Ishikawa (cell line): Measurements from ENCODE around the gene HSD11B1L.

ENCODE experiments used
- CEBPB ChIP-seq: IDR thresholded peaks from 2 replicates; pipeline ENCODE4 v1.6.1; 2012
- CREB1 ChIP-seq: IDR thresholded peaks from 2 replicates; pipeline ENCODE4 v1.6.1; 2012; ENCODE audit warnings: low read depth
- EGR1 ChIP-seq: IDR thresholded peaks from 2 replicates; pipeline ENCODE4 v1.6.1; 2012
- EP300 ChIP-seq: IDR thresholded peaks from 2 replicates; pipeline ENCODE4 v1.6.1; 2012; ENCODE audit warnings: borderline replicate concordance
- FOXM1 ChIP-seq: IDR thresholded peaks from 2 replicates; pipeline ENCODE4 v1.6.1; 2012; ENCODE audit warnings: low read depth, borderline replicate concordance
- MAX ChIP-seq: IDR thresholded peaks from 2 replicates; pipeline ENCODE4 v1.6.1; 2012
- NFIC ChIP-seq: IDR thresholded peaks from 2 replicates; pipeline ENCODE4 v1.6.1; 2012
- RAD21 ChIP-seq: IDR thresholded peaks from 2 replicates; pipeline ENCODE4 v1.6.1; 2012; ENCODE audit warnings: low read depth
- REST ChIP-seq: IDR thresholded peaks from 2 replicates; pipeline ENCODE4 v1.6.1; 2012; ENCODE audit warnings: low read depth, mild to moderate bottlenecking
- TAF1 ChIP-seq: IDR thresholded peaks from 2 replicates; pipeline ENCODE4 v1.6.1; 2012; ENCODE audit warnings: low read depth, mild to moderate bottlenecking
- TCF12 ChIP-seq: IDR thresholded peaks from 2 replicates; pipeline ENCODE4 v1.6.1; 2012; ENCODE audit warnings: low read depth
- TEAD4 ChIP-seq: IDR thresholded peaks from 2 replicates; pipeline ENCODE4 v1.6.1; 2012
- USF1 ChIP-seq: IDR thresholded peaks from 2 replicates; pipeline ENCODE4 v1.6.1; 2012
- YY1 ChIP-seq: IDR thresholded peaks from 2 replicates; pipeline ENCODE4 v1.6.1; 2012; ENCODE audit warnings: low read depth
- ZBTB7A ChIP-seq: IDR thresholded peaks from 2 replicates; pipeline ENCODE4 v1.6.1; 2012; ENCODE audit warnings: low read depth

HSD11B1L gene

GRCh38 chr19:5711713-5712161 lies 30.9 kb downstream of the HSD11B1L start:
- TF ChIP-seq CEBPB (no peak), TCF12 (no peak)

- no peak for TF ChIP-seq YY1
- no peak for TF ChIP-seq RAD21
- no peak for TF ChIP-seq NFIC
- no peak for TF ChIP-seq EGR1
- TF ChIP-seq MAX, result no peak
- no peak for TF ChIP-seq CEBPB
- no peak for TF ChIP-seq USF1
- TF ChIP-seq CREB1, result no peak
- no peak for TF ChIP-seq ZBTB7A
Measured at GRCh38 chr19:5713228-5713627, 32.4 kb downstream of the HSD11B1L start.

GRCh38 chr19:5714816-5715215 lies 34.0 kb downstream of the HSD11B1L start:
- TF ChIP-seq RAD21 (no peak), TCF12 (no peak), CEBPB (no peak), NFIC (no peak), TAF1 (no peak), FOXM1 (no peak), ZBTB7A (no peak), USF1 (no peak), EP300 (no peak), REST (no peak), MAX (no peak), EGR1 (no peak)

GRCh38 chr19:5717215-5717935 lies 36.5 kb downstream of the HSD11B1L start:
- TF ChIP-seq EP300, result no peak
- TF ChIP-seq TAF1, result no peak

GRCh38 chr19:5718037-5718578 lies 37.3 kb downstream of the HSD11B1L start:
- TF ChIP-seq FOXM1, result no peak
- no peak for TF ChIP-seq RAD21
- TF ChIP-seq EP300, result no peak
- no peak for TF ChIP-seq USF1
- no peak for TF ChIP-seq CEBPB
- TF ChIP-seq MAX, result no peak
- TF ChIP-seq EGR1, result no peak
- TF ChIP-seq TEAD4, result no peak
- no peak for TF ChIP-seq CREB1
- TF ChIP-seq YY1, result no peak
- TF ChIP-seq ZBTB7A, result no peak
- no peak for TF ChIP-seq NFIC

GRCh38 chr19:5718579-5719273 lies 37.9 kb downstream of the HSD11B1L start:
- TF ChIP-seq MAX (no peak), CREB1 (no peak), FOXM1 (no peak), TCF12 (no peak), CEBPB (no peak), EGR1 (no peak), YY1 (no peak), EP300 (no peak), USF1 (no peak), NFIC (no peak), ZBTB7A (no peak), TAF1 (no peak), REST (no peak), TEAD4 (no peak)
